MM.1S (cell line): Measurements from ENCODE around the gene MEGF6.

ENCODE experiments used
- DNase-seq: peaks from one replicate; pipeline ENCODE4 v3.0.0-alpha.2; 2015
- H2AFZ ChIP-seq: fragments of 300-600 bp; sonication (generic); 2 replicates; pipeline ENCODE4 v1.6.0; 2016; ENCODE audit warnings: antibody characterized with exemption, low read length
- H3F3A ChIP-seq: fragments of 300-600 bp; sonication (generic); 2 replicates; pipeline ENCODE4 v1.6.1; 2016; ENCODE audit warnings: mild to moderate bottlenecking, antibody characterized with exemption, low read length, moderate library complexity, mixed read lengths; ENCODE audit not compliant: insufficient read depth
- H3K27ac ChIP-seq: fragments of 300-600 bp; sonication (generic); 2 replicates; pipeline ENCODE4 v1.5.1; 2016; ENCODE audit warnings: mild to moderate bottlenecking, low read length
- H3K27me3 ChIP-seq: fragments of 300-600 bp; sonication (generic); replicated peaks from 2 replicates; pipeline ENCODE4 v1.6.0; 2016; ENCODE audit warnings: low read length; ENCODE audit not compliant: insufficient read depth
- H3K36me3 ChIP-seq: fragments of 300-600 bp; sonication (generic); replicated peaks from 2 replicates; pipeline ENCODE4 v1.6.1; 2016; ENCODE audit warnings: mild to moderate bottlenecking, low read length, mixed read lengths; ENCODE audit not compliant: insufficient read depth
- H3K4me1 ChIP-seq: fragments of 300-600 bp; sonication (generic); 2 replicates; pipeline ENCODE4 v1.6.1; 2016; ENCODE audit warnings: low read length, mixed read lengths
- H3K4me2 ChIP-seq: fragments of 300-600 bp; sonication (generic); 2 replicates; pipeline ENCODE4 v1.6.0; 2016; ENCODE audit warnings: low read depth, low read length
- H3K4me3 ChIP-seq: fragments of 300-600 bp; sonication (generic); 2 replicates; pipeline ENCODE4 v1.5.1; 2016; ENCODE audit warnings: low read length, mixed read lengths
- H3K79me2 ChIP-seq: fragments of 300-600 bp; sonication (generic); 2 replicates; pipeline ENCODE4 v1.6.1; 2016; ENCODE audit warnings: mixed run types, low read length, mixed read lengths
- H3K9ac ChIP-seq: fragments of 300-600 bp; sonication (generic); 2 replicates; pipeline ENCODE4 v1.6.1; 2016; ENCODE audit warnings: low read length, mixed read lengths
- H3K9me2 ChIP-seq: fragments of 300-600 bp; sonication (generic); replicated peaks from 2 replicates; pipeline ENCODE4 v1.6.1; 2016; ENCODE audit warnings: mild to moderate bottlenecking, low read length, mixed read lengths; ENCODE audit not compliant: insufficient read depth
- H3K9me3 ChIP-seq: fragments of 300-600 bp; sonication (generic); replicated peaks from 2 replicates; pipeline ENCODE4 v1.6.1; 2016; ENCODE audit warnings: mild to moderate bottlenecking, low read length, mixed read lengths; ENCODE audit not compliant: insufficient read depth
- H4K20me1 ChIP-seq: fragments of 300-600 bp; sonication (generic); 2 replicates; pipeline ENCODE4 v1.6.1; 2016; ENCODE audit warnings: mild to moderate bottlenecking, low read length, moderate library complexity, mixed read lengths; ENCODE audit not compliant: insufficient read depth
- EZH2 ChIP-seq: fragments of 300-600 bp; sonication (generic); optimal IDR thresholded peaks from 2 replicates; pipeline ENCODE3; 2017; ENCODE audit warnings: low read depth, mild to moderate bottlenecking, antibody characterized with exemption, low read length, mixed read lengths
- EZH2phosphoT487 ChIP-seq: fragments of 300-600 bp; sonication (generic); IDR thresholded peaks from 2 replicates; pipeline ENCODE4 v1.6.1; 2018; ENCODE audit warnings: antibody characterized with exemption, low read length
- TF ChIP-seq, protein P1 (sequence below): fragments of 300-600 bp; sonication (generic); IDR thresholded peaks from 2 replicates; pipeline ENCODE4 v1.5.1; 2016; ENCODE audit warnings: antibody characterized with exemption, low read length, mixed read lengths

MEGF6 gene

DNA sequence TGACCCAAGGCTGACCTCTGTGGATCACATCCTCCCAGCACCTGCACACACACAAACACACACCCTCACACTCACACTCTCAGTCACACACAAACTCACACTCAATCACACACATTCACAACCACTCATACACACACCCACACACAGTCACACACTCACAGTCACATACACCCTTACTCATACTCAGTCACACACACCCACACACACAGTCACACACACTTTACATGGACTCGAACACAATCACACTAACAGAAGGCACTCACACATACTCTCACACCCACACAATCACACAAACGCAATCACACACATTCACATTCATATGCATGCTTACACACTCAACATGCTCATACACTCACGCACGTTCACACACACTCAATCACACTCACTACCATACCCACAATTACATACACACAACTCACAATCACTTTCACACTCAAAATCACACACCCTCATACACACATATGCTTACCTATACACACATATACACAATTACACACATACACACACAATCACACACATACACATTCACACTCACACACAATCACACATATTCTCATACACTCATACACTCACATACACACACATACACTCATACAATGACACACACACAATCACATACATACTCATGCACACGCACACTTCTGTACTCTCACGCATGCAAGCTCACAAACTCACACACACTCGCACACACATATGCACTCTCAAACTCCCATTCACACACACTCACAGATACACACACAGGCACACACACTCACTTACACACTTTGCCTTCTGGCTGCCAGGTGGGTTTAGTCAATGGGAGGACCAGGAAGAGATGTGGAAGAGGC is 6.1 kb downstream of the MEGF6 start:
- no peaks in the 10 kb centered on the region for H3K9me2 ChIP-seq
- no peak for DNase-seq
- no peak overlapping the region for H3K9ac ChIP-seq
- H3K9me3 ChIP-seq: no peaks in the 10 kb centered on the region
- no peak overlapping the region for H3K4me3 ChIP-seq
- no peaks in the 10 kb centered on the region for H3K4me1 ChIP-seq
- H3K27me3 ChIP-seq: peaks cover 100% of the 10 kb centered on the region
- no peak overlapping the region for H3K27ac ChIP-seq
- H3K79me2 ChIP-seq: no peaks in the 10 kb centered on the region
- TF ChIP-seq, protein P1, sequence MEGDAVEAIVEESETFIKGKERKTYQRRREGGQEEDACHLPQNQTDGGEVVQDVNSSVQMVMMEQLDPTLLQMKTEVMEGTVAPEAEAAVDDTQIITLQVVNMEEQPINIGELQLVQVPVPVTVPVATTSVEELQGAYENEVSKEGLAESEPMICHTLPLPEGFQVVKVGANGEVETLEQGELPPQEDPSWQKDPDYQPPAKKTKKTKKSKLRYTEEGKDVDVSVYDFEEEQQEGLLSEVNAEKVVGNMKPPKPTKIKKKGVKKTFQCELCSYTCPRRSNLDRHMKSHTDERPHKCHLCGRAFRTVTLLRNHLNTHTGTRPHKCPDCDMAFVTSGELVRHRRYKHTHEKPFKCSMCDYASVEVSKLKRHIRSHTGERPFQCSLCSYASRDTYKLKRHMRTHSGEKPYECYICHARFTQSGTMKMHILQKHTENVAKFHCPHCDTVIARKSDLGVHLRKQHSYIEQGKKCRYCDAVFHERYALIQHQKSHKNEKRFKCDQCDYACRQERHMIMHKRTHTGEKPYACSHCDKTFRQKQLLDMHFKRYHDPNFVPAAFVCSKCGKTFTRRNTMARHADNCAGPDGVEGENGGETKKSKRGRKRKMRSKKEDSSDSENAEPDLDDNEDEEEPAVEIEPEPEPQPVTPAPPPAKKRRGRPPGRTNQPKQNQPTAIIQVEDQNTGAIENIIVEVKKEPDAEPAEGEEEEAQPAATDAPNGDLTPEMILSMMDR: no peak
- no peak for TF ChIP-seq EZH2phosphoT487
- TF ChIP-seq EZH2: no peak
- no peaks in the 10 kb centered on the region for H3K36me3 ChIP-seq
- no peaks in the 10 kb centered on the region for H3F3A ChIP-seq
- no peaks in the 10 kb centered on the region for H4K20me1 ChIP-seq
- H2AFZ ChIP-seq: no peak overlapping the region
- no peak overlapping the region for H3K4me2 ChIP-seq

DNA sequence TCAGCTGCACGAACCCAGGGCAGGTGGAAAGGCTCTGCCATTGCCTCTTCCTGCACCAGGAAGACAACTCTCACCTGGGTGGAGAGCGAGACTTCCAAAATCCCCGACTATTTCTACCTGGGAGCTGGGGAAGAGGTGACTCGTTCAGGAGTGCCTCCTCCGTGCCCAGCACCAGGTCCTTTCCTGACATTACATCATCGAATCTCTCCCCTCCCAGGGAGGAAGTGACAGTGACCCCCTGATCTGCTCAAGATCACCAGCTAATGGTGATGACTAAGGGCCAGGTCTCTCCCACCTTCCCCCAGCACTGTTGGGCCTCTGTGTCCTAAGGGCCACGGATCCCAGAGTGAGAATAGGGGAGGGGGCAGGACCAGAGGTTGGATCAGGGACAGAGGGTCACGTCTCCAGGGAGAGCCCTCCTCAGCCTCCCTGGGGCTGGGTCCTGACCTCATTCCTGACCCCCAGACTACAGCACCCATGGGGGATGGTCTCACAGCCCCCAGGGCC is 6.8 kb downstream of the MEGF6 start:
- H3F3A ChIP-seq: no peaks in the 10 kb centered on the region

DNA sequence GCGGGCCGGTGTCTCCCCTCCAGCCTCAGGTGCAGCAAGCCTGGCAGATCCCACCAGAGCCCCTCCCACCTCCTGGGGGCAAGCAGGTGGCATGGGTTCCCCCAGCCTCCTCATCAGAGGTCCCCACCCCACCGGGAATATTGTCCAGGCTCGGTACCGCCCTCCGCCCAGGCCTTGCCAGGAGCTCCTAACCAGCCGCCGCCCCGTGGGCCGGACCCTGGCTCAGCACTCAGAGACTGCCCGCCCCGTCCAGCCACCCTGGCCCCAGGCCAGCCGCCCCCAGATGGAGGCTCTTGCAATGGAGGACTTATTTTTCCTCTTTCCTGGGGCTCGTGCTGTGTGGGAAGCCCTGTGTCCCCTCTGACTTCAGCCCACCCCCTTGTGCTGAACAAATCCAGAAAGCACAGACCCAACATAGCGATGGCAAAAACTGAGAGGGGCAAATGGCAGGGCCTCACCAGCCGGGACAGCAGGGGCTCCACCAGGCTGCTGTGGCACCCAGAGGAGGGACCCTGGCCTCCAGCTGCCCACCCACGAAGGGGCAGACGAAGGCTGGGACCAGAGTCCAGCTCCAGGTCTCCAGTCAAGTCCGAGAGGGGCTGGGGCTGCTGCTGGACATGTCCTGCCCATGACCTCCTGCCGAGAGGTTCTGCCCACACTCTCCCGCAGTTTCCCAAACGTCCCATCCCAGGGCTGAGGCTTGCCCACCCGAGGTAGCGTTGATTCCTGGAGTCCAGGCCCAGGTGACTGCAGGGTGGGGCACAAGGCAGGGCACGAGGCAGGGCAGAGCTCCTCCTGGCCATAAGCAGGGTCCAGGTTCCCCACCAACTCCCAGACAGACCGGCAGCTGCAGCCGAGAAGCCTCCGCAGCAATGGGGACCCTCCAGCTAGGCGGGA is 7.5 kb downstream of the MEGF6 start:
- no peak overlapping the region for H3K4me2 ChIP-seq
- H2AFZ ChIP-seq: no peak overlapping the region
- DNase-seq: no peak
- TF ChIP-seq EZH2 (no peak), EZH2phosphoT487 (no peak)
- TF ChIP-seq, protein P1: no peak
- no peaks in the 10 kb centered on the region for H3K36me3 ChIP-seq
- H3K27me3 ChIP-seq: peaks cover 100% of the 10 kb centered on the region
- no peaks in the 10 kb centered on the region for H3K9me3 ChIP-seq
- H3K4me1 ChIP-seq: no peaks in the 10 kb centered on the region
- H3F3A ChIP-seq: no peaks in the 10 kb centered on the region
- H3K9ac ChIP-seq: no peak overlapping the region
- H3K4me3 ChIP-seq: no peak overlapping the region
- no peak overlapping the region for H3K27ac ChIP-seq
- no peaks in the 10 kb centered on the region for H3K79me2 ChIP-seq
- H3K9me2 ChIP-seq: no peaks in the 10 kb centered on the region
- no peaks in the 10 kb centered on the region for H4K20me1 ChIP-seq

More for the DNA sequence above, 6.8 kb downstream of the MEGF6 start:
- Histone ChIP-seq H3K27me3 (peaks cover 100% of the 10 kb centered on the region), H3K4me1 (no peaks in the 10 kb centered on the region), H3K9me3 (no peaks in the 10 kb centered on the region), H3K79me2 (no peaks in the 10 kb centered on the region), H3K4me2 (no peak overlapping the region), H3K27ac (no peak overlapping the region), H4K20me1 (no peaks in the 10 kb centered on the region), H2AFZ (no peak overlapping the region), H3K9ac (no peak overlapping the region), H3K36me3 (no peaks in the 10 kb centered on the region), H3K9me2 (no peaks in the 10 kb centered on the region), H3K4me3 (no peak overlapping the region)
- TF ChIP-seq EZH2: no peak
- TF ChIP-seq EZH2phosphoT487: no peak
- TF ChIP-seq, protein P1: no peak
- DNase-seq: no peak
